ENCODE results near the gene PNRC2. TPM values are rescaled to one million over a fixed set of nuclear protein-coding genes. Genes with fewer than 3 reads are reported as not detected.

The PNRC2 gene, protein sequence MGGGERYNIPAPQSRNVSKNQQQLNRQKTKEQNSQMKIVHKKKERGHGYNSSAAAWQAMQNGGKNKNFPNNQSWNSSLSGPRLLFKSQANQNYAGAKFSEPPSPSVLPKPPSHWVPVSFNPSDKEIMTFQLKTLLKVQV
- total RNA-seq (10 to 100 TPM; 93.5 to 94.7 TPM), polyA plus RNA-seq (100 to 1,000 TPM in 1 of 2 donors, 10 to 100 TPM in 1; 75.3 to 141 TPM)
- long read RNA-seq, donor 1, transcript PNRC2-204 (2 exons, 171 nt) = minor isoform, 9 of 247 reads
- long read RNA-seq, donor 1, transcript PNRC2-202 (3 exons, 814 nt) = minor isoform, 11 of 247 reads
- long read RNA-seq, donor 1, transcript PNRC2-201 (3 exons, 2,416 nt) = major isoform, 217 of 247 reads
- long read RNA-seq, donor 1, partial matches to known transcripts = 0 of 247 reads
- long read RNA-seq, donor 1, other reads (novel, unspliced or antisense) = 10 of 247 reads
- long read RNA-seq, donor 2, transcript PNRC2-201 (3 exons, 2,416 nt) = major isoform, 39 of 47 reads
- long read RNA-seq, donor 2, partial matches to known transcripts = 0 of 47 reads
- long read RNA-seq, donor 2, other reads (novel, unspliced or antisense) = 7 of 47 reads

DNA sequence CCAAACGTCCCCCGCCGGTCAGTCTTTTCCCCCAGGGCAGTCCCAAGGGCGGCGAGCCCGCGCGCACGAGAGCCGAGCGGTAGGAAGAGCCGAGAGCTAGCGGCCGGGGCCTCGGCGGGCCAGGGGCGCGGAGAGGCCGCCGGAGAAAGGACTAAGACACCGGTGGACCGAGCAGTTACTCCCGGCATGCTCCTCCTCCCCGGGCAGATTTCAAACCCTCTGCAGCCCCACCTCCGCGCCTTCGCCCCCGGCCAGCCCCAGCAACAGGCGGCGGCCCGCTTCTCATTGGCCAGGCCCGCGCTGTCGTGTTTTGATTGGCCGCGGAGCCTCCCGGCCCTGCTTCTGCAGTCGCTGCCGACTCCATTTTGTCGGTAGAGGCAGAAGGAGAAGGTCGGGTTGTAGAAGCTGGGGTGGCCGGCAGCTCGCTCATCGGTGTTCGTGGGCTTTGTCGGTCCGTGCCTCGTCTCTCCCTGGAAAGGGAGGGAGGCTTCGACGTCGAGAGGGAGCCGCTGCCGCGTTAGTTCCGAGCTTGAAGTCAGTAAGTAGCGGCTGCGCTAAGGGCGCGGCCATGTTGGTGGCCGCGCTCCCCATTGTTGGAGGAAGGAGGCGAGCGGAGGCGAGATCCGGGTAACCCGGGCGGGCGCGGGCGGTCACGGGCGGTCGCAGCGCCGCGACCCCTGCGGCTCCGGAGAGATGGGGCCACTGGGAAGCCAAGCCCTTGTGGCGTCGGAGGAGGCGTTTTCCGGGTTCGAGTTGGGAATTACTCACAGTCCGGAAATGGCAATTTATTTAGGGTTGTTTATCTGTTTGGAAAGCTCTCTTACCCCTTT is at the start of gene PNRC2:
TSS of gene PNRC2 (plus strand) at position 368 of the 830 bp plus-strand sequence. CDS start 1,630 bp downstream, outside the sequence.
- no peaks in the 10 kb centered on the region for H3K9me3 ChIP-seq (ENCODE audit: control insufficient read depth, low read length)
- no peaks in the 10 kb centered on the region for H3K27me3 ChIP-seq (ENCODE audit: control insufficient read depth in 1 of 2, insufficient read depth in 2 of 2, low read length in 1 of 2)
- no peaks in the 10 kb centered on the region for H3K36me3 ChIP-seq (ENCODE audit: control insufficient read depth in 1 of 2, insufficient read depth in 2 of 2, low read length in 1 of 2)
- ATAC-seq (ENCODE audit: low FRiP score) (peak; percentile 98), DNase-seq (peak; percentile 98 to 99)
- intact Hi-C loops (cut with DNase I) = loop anchor here in 1 of 2 donors (1.0 to 5.0 kb wide), 2 partner anchors 21 to 68 kb away; partner anchors contain the start of gene SRSF10
- H3K4me1 ChIP-seq (ENCODE audit: control insufficient read depth in 1 of 2, insufficient read depth in 2 of 2, low read length in 2 of 2) = no peaks in the 10 kb centered on the region
- 0 to 2% methylated on average over 74 to 84 of the region's 84 CpGs for WGBS, 2 donors
- H3K27ac ChIP-seq (ENCODE audit: low read depth in 1 of 2, low read length in 2 of 2) = peak within 1 kb of the TSS; percentile 92 to 99
- peak within 1 kb of the TSS; percentile 97 to 99 for H3K4me3 ChIP-seq (ENCODE audit: low read length in 2 of 2)

DNA sequence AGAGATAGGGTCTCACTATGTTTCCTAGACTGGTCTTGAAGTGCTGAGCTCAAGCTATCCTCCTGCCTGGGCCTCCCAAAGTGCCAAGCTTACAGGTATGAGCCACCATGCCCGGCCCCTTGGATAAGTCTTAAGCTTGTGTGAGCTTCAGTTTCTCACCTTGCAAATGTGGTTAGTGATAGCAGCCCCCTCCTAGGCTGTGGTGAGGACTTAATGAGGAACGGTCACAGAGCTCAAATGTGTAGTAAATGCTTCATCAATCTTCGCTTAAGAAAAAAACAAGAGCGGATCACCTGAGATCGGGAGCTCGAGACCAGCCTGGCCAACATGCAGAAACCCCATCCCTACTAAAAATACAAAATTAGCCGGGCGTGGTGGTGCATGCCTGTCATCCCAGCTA is 49.5 kb upstream of the PNRC2 start:
- no peaks in the 10 kb centered on the region for H3K36me3 ChIP-seq (ENCODE audit: control insufficient read depth in 1 of 2, insufficient read depth in 2 of 2, low read length in 1 of 2)
- H3K9me3 ChIP-seq (ENCODE audit: control insufficient read depth, low read length) = no peaks in the 10 kb centered on the region
- H3K27me3 ChIP-seq (ENCODE audit: control insufficient read depth in 1 of 2, insufficient read depth in 2 of 2, low read length in 1 of 2) = no peaks in the 10 kb centered on the region
- WGBS, 2 donors = 94 to 97% methylated on average over 8 of the region's 8 CpGs
- H3K27ac ChIP-seq (ENCODE audit: low read depth in 1 of 2, low read length in 2 of 2) = no peak overlapping the region
- no peak overlapping the region for H3K4me3 ChIP-seq (ENCODE audit: low read length in 2 of 2)
- no peak for ATAC-seq (ENCODE audit: low FRiP score)
- intact Hi-C loops (cut with DNase I) = loop anchor here in 1 of 2 donors (10.0 kb wide), 1 partner anchor 95 kb away; no protein-coding TSS in a partner anchor
- no peak for DNase-seq
- H3K4me1 ChIP-seq (ENCODE audit: control insufficient read depth in 1 of 2, insufficient read depth in 2 of 2, low read length in 2 of 2) = no peaks in the 10 kb centered on the region

- Histone ChIP-seq H3K27ac (ENCODE audit: low read depth in 1 of 2, low read length in 2 of 2) (no peak overlapping the region), H3K9me3 (ENCODE audit: control insufficient read depth, low read length) (no peaks in the 10 kb centered on the region), H3K36me3 (ENCODE audit: control insufficient read depth in 1 of 2, insufficient read depth in 2 of 2, low read length in 1 of 2) (no peaks in the 10 kb centered on the region), H3K4me3 (ENCODE audit: low read length in 2 of 2) (no peak overlapping the region), H3K4me1 (ENCODE audit: control insufficient read depth in 1 of 2, insufficient read depth in 2 of 2, low read length in 2 of 2) (no peaks in the 10 kb centered on the region), H3K27me3 (ENCODE audit: control insufficient read depth in 1 of 2, insufficient read depth in 2 of 2, low read length in 1 of 2) (no peaks in the 10 kb centered on the region)
- intact Hi-C loops (cut with DNase I) = loop anchor here in 1 of 2 donors (10.0 kb wide), 1 partner anchor 96 kb away; no protein-coding TSS in a partner anchor
- WGBS, 2 donors = 80 to 84% methylated on average over 11 of the region's 11 CpGs
- ATAC-seq (ENCODE audit: low FRiP score) = no peak
- no peak for DNase-seq
These were observed 48.9 kb upstream of the PNRC2 start for GRCh38 chr1:23910553-23911246.

- Histone ChIP-seq H3K27me3 (ENCODE audit: control insufficient read depth in 1 of 2, insufficient read depth in 2 of 2, low read length in 1 of 2) (no peaks in the 10 kb centered on the region), H3K4me3 (ENCODE audit: low read length in 2 of 2) (no peak overlapping the region), H3K4me1 (ENCODE audit: control insufficient read depth in 1 of 2, insufficient read depth in 2 of 2, low read length in 2 of 2) (no peaks in the 10 kb centered on the region), H3K27ac (ENCODE audit: low read depth in 1 of 2, low read length in 2 of 2) (no peak overlapping the region), H3K9me3 (ENCODE audit: control insufficient read depth, low read length) (no peaks in the 10 kb centered on the region), H3K36me3 (ENCODE audit: control insufficient read depth in 1 of 2, insufficient read depth in 2 of 2, low read length in 1 of 2) (no peaks in the 10 kb centered on the region)
- DNase-seq (no peak), ATAC-seq (ENCODE audit: low FRiP score) (no peak)
- 83 to 84% methylated on average over 8 of the region's 8 CpGs for WGBS, 2 donors
- intact Hi-C loops (cut with DNase I) = loop anchor here in 1 of 2 donors (10.0 kb wide), 1 partner anchor 97 kb away; no protein-coding TSS in a partner anchor
These were observed 47.7 kb upstream of the PNRC2 start for GRCh38 chr1:23911921-23912320.

DNA sequence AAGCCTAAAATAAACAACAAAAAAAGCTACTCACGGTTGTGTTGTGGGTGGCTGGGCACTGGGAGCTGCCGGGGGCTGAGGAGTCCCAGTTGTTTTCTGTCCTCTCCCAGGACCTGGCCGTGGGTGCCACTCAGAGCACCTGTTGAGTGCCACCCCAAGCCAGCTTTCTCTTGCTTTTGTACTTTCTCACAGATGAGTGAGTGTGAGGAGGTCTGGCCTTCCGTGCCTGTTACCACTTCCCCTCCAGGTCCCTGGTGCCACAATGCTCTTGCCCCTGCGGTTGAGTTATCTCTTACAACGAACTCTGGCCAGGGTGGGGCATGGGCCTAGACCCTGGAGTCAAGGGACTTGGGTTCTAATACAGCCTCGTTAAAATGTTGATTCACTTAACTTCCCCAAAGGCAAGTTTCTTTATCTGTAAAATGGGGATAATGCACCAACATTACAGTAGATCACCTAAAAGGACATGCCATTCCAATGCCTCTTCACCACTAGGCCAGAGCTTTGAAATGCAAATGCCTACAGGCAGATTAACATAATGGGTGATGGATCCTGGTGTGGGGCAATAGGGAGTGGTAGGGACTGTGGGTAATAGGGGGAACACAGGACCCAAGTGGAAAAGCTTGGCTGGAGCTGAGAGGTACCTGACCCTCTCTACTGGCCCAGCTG is 46.3 kb upstream of the PNRC2 start, which contains the start of gene CNR2:
TSS of gene CNR2 (minus strand) at position 151 of the 669 bp plus-strand sequence. CDS start 37,745 bp downstream, outside the sequence.
- 76 to 85% methylated on average over 7 of the region's 7 CpGs for WGBS, 2 donors
- H3K36me3 ChIP-seq (ENCODE audit: control insufficient read depth in 1 of 2, insufficient read depth in 2 of 2, low read length in 1 of 2) = no peaks in the 10 kb centered on the region
- no peak within 1 kb of the TSS for H3K27ac ChIP-seq (ENCODE audit: low read depth in 1 of 2, low read length in 2 of 2)
- H3K4me3 ChIP-seq (ENCODE audit: low read length in 2 of 2) = no peak within 1 kb of the TSS
- ATAC-seq (ENCODE audit: low FRiP score) (no peak), DNase-seq (no peak)
- H3K27me3 ChIP-seq (ENCODE audit: control insufficient read depth in 1 of 2, insufficient read depth in 2 of 2, low read length in 1 of 2) = no peaks in the 10 kb centered on the region
- no peaks in the 10 kb centered on the region for H3K4me1 ChIP-seq (ENCODE audit: control insufficient read depth in 1 of 2, insufficient read depth in 2 of 2, low read length in 2 of 2)
- intact Hi-C loops (cut with DNase I) = loop anchor here in 1 of 2 donors (10.0 kb wide), 1 partner anchor 99 kb away; no protein-coding TSS in a partner anchor
- H3K9me3 ChIP-seq (ENCODE audit: control insufficient read depth, low read length) = no peaks in the 10 kb centered on the region

GRCh38 chr1:23914921-23915320 is 44.7 kb upstream of the PNRC2 start:
- Histone ChIP-seq H3K9me3 (ENCODE audit: control insufficient read depth, low read length) (no peaks in the 10 kb centered on the region), H3K4me3 (ENCODE audit: low read length in 2 of 2) (no peak overlapping the region), H3K27me3 (ENCODE audit: control insufficient read depth in 1 of 2, insufficient read depth in 2 of 2, low read length in 1 of 2) (no peaks in the 10 kb centered on the region), H3K27ac (ENCODE audit: low read depth in 1 of 2, low read length in 2 of 2) (no peak overlapping the region), H3K36me3 (ENCODE audit: control insufficient read depth in 1 of 2, insufficient read depth in 2 of 2, low read length in 1 of 2) (no peaks in the 10 kb centered on the region), H3K4me1 (ENCODE audit: control insufficient read depth in 1 of 2, insufficient read depth in 2 of 2, low read length in 2 of 2) (no peaks in the 10 kb centered on the region)
- WGBS, 2 donors = 91 to 96% methylated on average over 4 of the region's 4 CpGs
- intact Hi-C loops (cut with DNase I) = loop anchor here in 1 of 2 donors (10.0 kb wide), 1 partner anchor 100 kb away; no protein-coding TSS in a partner anchor
- ATAC-seq (ENCODE audit: low FRiP score) = no peak
- no peak for DNase-seq

- Histone ChIP-seq H3K4me3 (ENCODE audit: low read length in 2 of 2) (no peak overlapping the region), H3K4me1 (ENCODE audit: control insufficient read depth in 1 of 2, insufficient read depth in 2 of 2, low read length in 2 of 2) (no peaks in the 10 kb centered on the region), H3K9me3 (ENCODE audit: control insufficient read depth, low read length) (no peaks in the 10 kb centered on the region), H3K27ac (ENCODE audit: low read depth in 1 of 2, low read length in 2 of 2) (no peak overlapping the region), H3K27me3 (ENCODE audit: control insufficient read depth in 1 of 2, insufficient read depth in 2 of 2, low read length in 1 of 2) (no peaks in the 10 kb centered on the region), H3K36me3 (ENCODE audit: control insufficient read depth in 1 of 2, insufficient read depth in 2 of 2, low read length in 1 of 2) (no peaks in the 10 kb centered on the region)
- DNase-seq = no peak
- WGBS, 2 donors = 94 to 99% methylated on average over 5 of the region's 5 CpGs
- ATAC-seq (ENCODE audit: low FRiP score) = no peak
- intact Hi-C loops (cut with DNase I) = loop anchor here in 1 of 2 donors (10.0 kb wide), 1 partner anchor 101 kb away; no protein-coding TSS in a partner anchor
These were observed 44.2 kb upstream of the PNRC2 start for GRCh38 chr1:23915466-23915865.

Data from aorta (tissue), 5 donors.